ENCODE measurements around the gene ECSIT. TPM values are rescaled to one million over a fixed set of nuclear protein-coding genes. Genes with fewer than 3 reads are reported as not detected.
A peak's percentile ranks its signal among the peaks of the same experiment; 100 is the strongest.
"Not testable (repeated sequence)": the region's sequence is repeated elsewhere in the genome, so short reads cannot be mapped to it uniquely, and the experiment has no call there.

The ECSIT gene
- total RNA-seq, 4 donors from 2014 or later: 82.9 to 199 (median 129) TPM

DNA sequence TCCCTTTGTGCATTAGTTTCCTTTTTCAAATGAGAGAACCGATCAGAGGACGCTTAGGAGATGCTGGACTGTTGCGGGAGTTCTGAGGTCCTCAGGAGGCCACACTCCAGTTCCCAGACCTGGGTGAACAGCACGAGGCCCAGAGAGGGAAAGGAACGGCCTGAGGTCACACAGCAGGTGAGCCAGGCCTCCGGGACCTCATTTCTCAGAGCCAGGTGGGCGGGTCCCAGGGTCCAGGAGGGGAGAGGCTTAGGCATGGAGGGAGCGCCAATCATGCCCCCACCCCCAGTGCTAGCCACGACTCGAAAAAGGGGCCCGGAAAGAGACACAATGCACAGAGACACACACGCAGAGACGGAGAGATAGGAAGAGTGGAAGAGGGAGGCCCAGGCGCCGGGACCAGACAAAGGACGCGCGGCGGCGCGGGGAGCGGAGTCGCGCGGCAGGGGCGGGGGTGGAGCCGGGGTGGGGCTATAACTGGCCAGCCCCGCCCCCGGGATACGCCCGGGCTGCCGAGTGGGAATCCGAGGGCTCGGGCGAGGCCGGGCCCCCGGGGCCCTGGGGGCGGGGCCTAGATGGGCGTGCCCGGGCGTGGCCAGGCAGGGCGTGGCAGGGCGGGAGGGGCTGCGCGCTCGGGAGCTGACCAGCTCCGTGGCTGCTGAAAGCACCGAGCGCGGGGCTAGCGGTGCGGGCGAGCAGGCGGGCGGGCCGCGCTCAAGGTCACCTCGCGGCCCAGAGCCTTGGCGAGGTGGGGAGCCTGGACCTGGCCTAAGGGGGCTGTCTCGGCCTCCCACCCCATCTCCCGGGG, 49.6 kb downstream of the ECSIT start:
- Histone ChIP-seq H3K9me3 (no peaks in the 10 kb centered on the region), H3K36me3 (no peaks in the 10 kb centered on the region), H3K27me3 (peaks cover 35 to 60% (median 43%) of the 10 kb centered on the region in 3 donors), H3K27ac (no peak overlapping the region), H3K4me3 (peak overlapping the region in 1 of 4 donors; percentile 24), H3K4me1 (peaks cover 6 to 12% of the 10 kb centered on the region in 2 donors)
- DNase-seq (no peak), ATAC-seq (no peak)
- in situ Hi-C loops (cut with MboI; ENCODE audit: low sequenced_read_pairs in 4 of 4) (no loop called here), intact Hi-C loops (cut with DNase I; ENCODE audit: low total_unique reads) (no loop called here)
- TF ChIP-seq POLR2A (IDR thresholded peaks at IDR 0.05): no peak
- TF ChIP-seq CTCF (IDR thresholded peaks at IDR 0.05 in 4 of 5, conservative IDR thresholded peaks at IDR 0.05 in 1 of 5): no peak

GRCh38 chr19:11478167-11479089, 50.5 kb downstream of the ECSIT start:
- no peaks in the 10 kb centered on the region for H3K9me3 ChIP-seq
- H3K36me3 ChIP-seq: no peaks in the 10 kb centered on the region
- intact Hi-C loops (cut with DNase I; ENCODE audit: low total_unique reads): no loop called here
- in situ Hi-C loops (cut with MboI; ENCODE audit: low sequenced_read_pairs in 4 of 4): no loop called here
- TF ChIP-seq POLR2A (IDR thresholded peaks at IDR 0.05): no peak
- TF ChIP-seq CTCF (IDR thresholded peaks at IDR 0.05 in 4 of 5, conservative IDR thresholded peaks at IDR 0.05 in 1 of 5): no peak
- H3K27me3 ChIP-seq: peaks cover 34 to 54% (median 36%) of the 10 kb centered on the region in 3 donors
- no peak for ATAC-seq
- DNase-seq: no peak
- no peak overlapping the region for H3K27ac ChIP-seq
- no peak overlapping the region for H3K4me3 ChIP-seq
- H3K4me1 ChIP-seq: peaks cover 6 to 12% of the 10 kb centered on the region in 2 donors

GRCh38 chr19:11475861-11476260, 53.1 kb downstream of the ECSIT start:
- intact Hi-C loops (cut with DNase I; ENCODE audit: low total_unique reads) (no loop called here), in situ Hi-C loops (cut with MboI; ENCODE audit: low sequenced_read_pairs in 4 of 4) (no loop called here)
- no peak for ATAC-seq
- Histone ChIP-seq H3K9me3 (no peaks in the 10 kb centered on the region), H3K27me3 (peaks cover 11 to 29% (median 11%) of the 10 kb centered on the region in 3 donors), H3K4me1 (no peaks in the 10 kb centered on the region), H3K36me3 (no peaks in the 10 kb centered on the region), H3K4me3 (no peak overlapping the region), H3K27ac (no peak overlapping the region)
- no peak for TF ChIP-seq CTCF (IDR thresholded peaks at IDR 0.05 in 4 of 5, conservative IDR thresholded peaks at IDR 0.05 in 1 of 5)
- DNase-seq: no peak

- H3K27me3 ChIP-seq: peaks cover 7 to 24% (median 7%) of the 10 kb centered on the region in 3 donors
- H3K27ac ChIP-seq; intact Hi-C loops (cut with DNase I; ENCODE audit: low total_unique reads); DNase-seq; H3K36me3 ChIP-seq; ATAC-seq; H3K4me1 ChIP-seq; H3K4me3 ChIP-seq; H3K9me3 ChIP-seq; in situ Hi-C loops (cut with MboI; ENCODE audit: low sequenced_read_pairs in 4 of 4): not testable (repeated sequence)
These were observed 53.6 kb downstream of the ECSIT start for GRCh38 chr19:11475343-11475742.

DNA sequence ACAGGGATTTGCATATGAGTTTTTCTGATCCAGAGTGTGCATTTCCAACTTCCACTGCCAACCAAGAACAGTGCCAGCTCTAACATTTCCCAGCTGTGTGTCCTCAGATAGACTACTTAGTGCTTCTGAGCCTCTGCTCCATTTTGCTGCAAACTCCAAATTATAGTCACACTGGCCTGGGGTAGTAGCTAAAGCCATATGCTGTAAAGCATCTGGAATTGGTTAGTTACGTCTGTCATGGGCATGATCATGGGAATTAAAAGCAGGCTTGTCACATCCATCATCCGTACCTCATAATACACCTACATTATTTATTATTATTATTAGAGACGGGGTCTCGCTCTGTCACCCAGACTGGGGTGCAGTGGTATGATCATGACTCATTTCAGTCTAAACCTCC, 55.2 kb downstream of the ECSIT start:
- no peaks in the 10 kb centered on the region for H3K4me1 ChIP-seq
- no peak for TF ChIP-seq CTCF (IDR thresholded peaks at IDR 0.05 in 4 of 5, conservative IDR thresholded peaks at IDR 0.05 in 1 of 5)
- no peak for TF ChIP-seq POLR2A (IDR thresholded peaks at IDR 0.05)
- intact Hi-C loops (cut with DNase I; ENCODE audit: low total_unique reads): no loop called here
- no peak overlapping the region for H3K4me3 ChIP-seq
- H3K27ac ChIP-seq: no peak overlapping the region
- in situ Hi-C loops (cut with MboI; ENCODE audit: low sequenced_read_pairs in 4 of 4): no loop called here
- H3K36me3 ChIP-seq: no peaks in the 10 kb centered on the region
- ATAC-seq (no peak), DNase-seq (no peak)
- H3K9me3 ChIP-seq: no peaks in the 10 kb centered on the region
- peaks cover 0 to 8% (median 0%) of the 10 kb centered on the region in 3 donors for H3K27me3 ChIP-seq

- H3K9me3 ChIP-seq; intact Hi-C loops (cut with DNase I; ENCODE audit: low total_unique reads); in situ Hi-C loops (cut with MboI; ENCODE audit: low sequenced_read_pairs in 4 of 4); H3K4me1 ChIP-seq; H3K36me3 ChIP-seq; H3K27me3 ChIP-seq; H3K4me3 ChIP-seq; DNase-seq; H3K27ac ChIP-seq; ATAC-seq: not testable (repeated sequence)
These were observed 60.6 kb downstream of the ECSIT start for GRCh38 chr19:11468266-11468845.
